MCF 10A (cell line): ENCODE data around the gene ARHGAP27. TPM values are rescaled to one million over a fixed set of nuclear protein-coding genes. Genes with fewer than 3 reads are reported as not detected.
"Not testable (repeated sequence)": the region's sequence is repeated elsewhere in the genome, so short reads cannot be mapped to it uniquely, and the experiment has no call there.

Source experiments
- BruUV-seq: library from RNA; stranded (reverse); fragments of 400-500 nt; replicated peaks from 2 replicates; lab custom pipeline; 2021; lab: Mats Ljungman, UMichigan
- CTCF ChIA-PET: fragments of 300-600 bp; sonication (Branson Sonifier 250); formaldehyde crosslinking; extraction: SDS; loops from one replicate; lab custom pipeline; 2021; ENCODE audit warnings: antibody characterized with exemption, inconsistent platforms; lab: Yijun Ruan, JAX
- POLR2A ChIA-PET: fragments of 300-600, 350-650 bp; sonication (Branson Sonifier 250); formaldehyde crosslinking; extraction: SDS; loops from one replicate; lab custom pipeline; 2020; ENCODE audit warnings: antibody characterized with exemption, inconsistent platforms; lab: Yijun Ruan, JAX
- DNase-seq: peaks from one replicate; pipeline ENCODE4 v3.0.0-alpha.2; 2018; ENCODE audit not compliant: unreplicated experiment
- H3K27ac Mint-ChIP-seq: one replicate; pipeline ENCODE4 v1.8.0; 2022; ENCODE audit warnings: mild to moderate bottlenecking, low read depth, mixed read lengths; ENCODE audit not compliant: unreplicated experiment
- H3K27me3 Mint-ChIP-seq: one replicate; pipeline ENCODE4 v1.8.0; 2022; ENCODE audit warnings: mixed read lengths; ENCODE audit not compliant: insufficient read depth, unreplicated experiment
- H3K36me3 Mint-ChIP-seq: one replicate; pipeline ENCODE4 v1.8.0; 2022; ENCODE audit warnings: mild to moderate bottlenecking, moderate library complexity, mixed read lengths; ENCODE audit not compliant: insufficient read depth, unreplicated experiment
- H3K4me1 Mint-ChIP-seq: one replicate; pipeline ENCODE4 v1.8.0; 2022; ENCODE audit warnings: mixed read lengths; ENCODE audit not compliant: insufficient read depth, unreplicated experiment
- H3K4me3 Mint-ChIP-seq: one replicate; pipeline ENCODE4 v1.8.0; 2022; ENCODE audit warnings: mild to moderate bottlenecking, moderate library complexity, mixed read lengths; ENCODE audit not compliant: unreplicated experiment
- H3K9me3 Mint-ChIP-seq: one replicate; pipeline ENCODE4 v1.8.0; 2022; ENCODE audit warnings: mixed read lengths; ENCODE audit not compliant: unreplicated experiment
- intact Hi-C: fragments of 100-400 bp; cut with micrococcal nuclease; formaldehyde crosslinking; loops from 2 replicates; pipeline ENCODE4 v1.14.1; 2022
- total RNA-seq: library from RNA; stranded (reverse); gene quantifications from 2 replicates; pipeline ENCODE4 v1.2.3, GENCODE V29; 2022

ARHGAP27 gene
- total RNA-seq, 1 experiment from 2014 or later: 30.5 TPM

DNA sequence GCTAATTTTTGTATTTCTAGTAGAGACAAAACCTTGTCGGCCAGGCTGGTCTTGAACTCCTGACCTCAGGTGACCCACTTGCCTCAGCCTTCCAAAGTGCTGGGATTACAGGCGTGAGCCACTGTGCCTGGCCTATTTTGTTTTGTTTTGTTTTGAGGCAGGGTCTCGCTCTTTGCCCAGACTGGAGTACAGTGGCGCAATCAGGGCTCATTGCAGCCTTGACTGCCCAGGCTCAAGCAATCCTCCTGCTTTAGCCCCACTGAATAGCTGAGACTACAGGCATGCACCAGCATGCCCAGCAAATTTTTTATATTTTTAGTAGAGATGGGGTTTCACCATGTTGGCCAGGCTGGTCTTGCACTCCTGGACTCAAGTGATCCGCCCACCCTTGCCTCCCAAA lies 27.8 kb upstream of the ARHGAP27 start:
- POLR2A ChIA-PET, H3K4me3 Mint-ChIP-seq, H3K27me3 Mint-ChIP-seq, H3K27ac Mint-ChIP-seq, BruUV-seq, intact Hi-C loops, CTCF ChIA-PET, H3K9me3 Mint-ChIP-seq: not testable (repeated sequence)
- peak; percentile 61 for DNase-seq
- H3K4me1 Mint-ChIP-seq: peaks cover 21% of the 10 kb centered on the region
- peaks cover 33% of the 10 kb centered on the region for H3K36me3 Mint-ChIP-seq

DNA sequence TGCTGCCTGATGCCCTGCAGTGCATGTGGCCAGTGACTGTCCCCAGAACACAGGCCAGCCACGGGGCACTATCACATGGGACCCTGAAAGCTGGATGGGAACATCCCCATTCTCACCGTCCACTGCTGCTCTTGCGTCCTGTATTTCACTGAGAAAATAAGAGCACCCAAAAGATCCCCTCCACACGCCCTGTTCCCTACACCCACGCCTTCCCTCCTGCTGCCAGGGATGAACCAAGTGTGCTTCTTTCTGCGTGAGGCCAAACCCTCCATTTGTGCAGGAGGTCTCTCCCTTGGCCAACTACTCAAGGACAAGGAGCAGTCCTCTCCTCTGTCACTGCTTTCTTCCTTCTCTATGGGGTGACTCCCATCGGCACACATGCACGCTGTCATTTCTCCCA lies 21.7 kb upstream of the ARHGAP27 start:
- H3K27me3 Mint-ChIP-seq, DNase-seq, H3K4me1 Mint-ChIP-seq, POLR2A ChIA-PET, H3K9me3 Mint-ChIP-seq, H3K27ac Mint-ChIP-seq, BruUV-seq, H3K4me3 Mint-ChIP-seq, intact Hi-C loops: not testable (repeated sequence)
- H3K36me3 Mint-ChIP-seq: peaks cover 39% of the 10 kb centered on the region
- CTCF ChIA-PET: interaction anchor here (0.7 kb wide), 1 partner anchor 26 kb away, joined by 3 read pairs; no protein-coding TSS in a partner anchor

DNA sequence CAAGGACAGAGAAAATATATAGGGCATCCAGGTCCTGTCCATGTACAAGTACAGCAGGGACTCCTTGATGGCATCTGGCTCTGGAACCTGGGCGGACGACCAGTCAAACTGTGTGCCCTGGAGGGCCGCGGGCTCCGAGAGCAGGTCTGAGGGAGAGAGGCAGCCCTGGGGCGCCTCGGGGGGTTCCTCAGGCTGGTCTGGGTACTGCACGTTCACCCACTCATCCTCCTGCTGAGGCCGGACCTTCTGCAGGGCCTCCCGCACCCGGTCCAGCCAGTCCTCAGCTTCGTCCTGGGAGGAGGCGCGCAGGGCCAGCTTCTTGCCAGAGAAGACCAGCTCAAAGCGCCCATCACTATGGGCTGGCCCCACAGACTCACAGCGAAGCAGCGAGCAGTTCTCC lies 21.1 kb upstream of the ARHGAP27 start:
- H3K4me1 Mint-ChIP-seq, intact Hi-C loops: not testable (repeated sequence)

DNA sequence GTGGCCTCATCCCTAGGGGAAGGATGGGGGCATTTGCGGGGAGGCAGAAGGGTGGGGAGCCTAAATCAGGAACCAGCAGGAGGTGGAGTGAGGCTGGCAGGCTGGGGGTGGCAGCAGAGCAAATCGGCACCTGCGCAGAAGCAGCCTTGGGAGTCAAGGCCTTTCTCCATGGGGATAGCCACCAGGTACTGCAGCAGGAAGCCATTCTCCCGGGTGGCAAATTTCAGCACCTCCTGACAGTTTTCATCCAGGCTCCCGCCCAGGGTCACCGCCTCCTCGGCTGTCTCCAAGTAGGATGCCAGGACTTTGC lies 20.5 kb upstream of the ARHGAP27 start:
- intact Hi-C loops, H3K9me3 Mint-ChIP-seq, H3K27ac Mint-ChIP-seq, BruUV-seq, POLR2A ChIA-PET, H3K4me3 Mint-ChIP-seq, CTCF ChIA-PET, DNase-seq, H3K4me1 Mint-ChIP-seq, H3K27me3 Mint-ChIP-seq: not testable (repeated sequence)
- H3K36me3 Mint-ChIP-seq: peaks cover 36% of the 10 kb centered on the region

More for the DNA sequence above, 21.1 kb upstream of the ARHGAP27 start:
- DNase-seq, H3K27me3 Mint-ChIP-seq, POLR2A ChIA-PET, H3K9me3 Mint-ChIP-seq, H3K27ac Mint-ChIP-seq, CTCF ChIA-PET, BruUV-seq, H3K4me3 Mint-ChIP-seq: not testable (repeated sequence)
- peaks cover 36% of the 10 kb centered on the region for H3K36me3 Mint-ChIP-seq

DNA sequence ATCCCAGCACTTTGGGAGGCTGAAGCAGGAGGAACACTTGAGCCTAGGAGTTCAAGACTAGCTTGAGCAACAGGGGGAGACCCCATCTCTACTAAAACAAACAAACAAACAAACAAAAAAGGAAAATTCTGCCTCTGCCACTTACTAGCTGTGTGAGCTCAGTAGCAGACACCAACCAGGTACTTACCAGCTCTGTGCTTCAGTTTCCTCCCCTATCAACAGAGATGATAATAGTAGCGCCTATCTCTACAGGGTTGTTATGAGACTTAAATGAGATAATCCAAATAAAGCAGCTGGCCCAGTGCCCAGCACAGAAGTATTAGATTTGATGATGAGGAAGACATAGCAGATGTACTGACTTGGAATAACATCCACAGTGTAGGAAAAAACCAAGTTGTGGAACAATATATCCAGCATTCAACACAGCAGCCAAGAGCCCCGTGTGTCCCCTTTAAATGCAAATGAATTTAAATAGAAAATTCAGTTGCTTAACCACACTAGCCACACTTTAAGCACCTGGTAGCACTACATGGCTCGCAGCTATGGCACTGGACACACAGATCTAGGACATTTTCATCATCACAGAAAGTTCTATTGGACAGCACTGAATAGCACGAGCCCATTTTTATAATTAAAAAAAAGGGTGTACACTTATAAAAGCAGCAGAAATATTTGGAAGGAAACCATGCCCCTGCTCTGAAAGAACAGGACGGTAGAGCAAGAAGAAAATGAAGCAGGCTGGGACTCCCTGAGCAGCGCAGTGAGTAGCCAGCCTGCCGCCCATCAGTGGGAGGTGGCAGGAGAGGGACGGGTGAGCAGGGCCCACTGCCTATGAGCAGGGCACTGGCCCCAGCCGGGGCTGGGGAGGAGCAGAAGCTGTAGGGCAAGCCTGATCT lies 19.9 kb upstream of the ARHGAP27 start:
- H3K4me3 Mint-ChIP-seq, DNase-seq, CTCF ChIA-PET, BruUV-seq, H3K9me3 Mint-ChIP-seq, intact Hi-C loops, H3K27ac Mint-ChIP-seq, POLR2A ChIA-PET, H3K27me3 Mint-ChIP-seq: not testable (repeated sequence)
- Mint-ChIP-seq H3K4me1 (peaks cover 16% of the 10 kb centered on the region), H3K36me3 (peaks cover 35% of the 10 kb centered on the region)

DNA sequence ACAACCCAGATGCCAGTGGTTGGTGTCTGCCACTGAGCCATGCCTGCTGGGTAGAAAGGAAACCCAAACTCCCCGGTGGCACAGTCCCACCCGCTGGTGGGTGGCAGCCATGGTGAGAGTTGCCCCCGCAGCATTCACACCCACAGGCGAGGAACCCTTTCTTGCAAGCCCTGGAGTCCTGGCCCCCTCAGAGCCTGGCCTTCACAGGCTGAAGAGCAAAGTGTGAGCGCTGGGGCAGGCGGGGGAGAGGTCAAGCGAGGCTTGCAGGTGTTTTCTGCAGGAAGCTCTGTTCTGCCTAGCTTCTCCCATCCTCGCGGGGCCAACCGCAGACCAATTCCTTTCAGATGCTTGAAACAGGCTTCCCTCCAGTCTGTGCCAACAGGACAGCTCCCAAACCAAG lies 19.0 kb upstream of the ARHGAP27 start:
- H3K27ac Mint-ChIP-seq, POLR2A ChIA-PET, H3K4me3 Mint-ChIP-seq, intact Hi-C loops, DNase-seq, H3K27me3 Mint-ChIP-seq, H3K9me3 Mint-ChIP-seq, BruUV-seq, CTCF ChIA-PET: not testable (repeated sequence)
- peaks cover 33% of the 10 kb centered on the region for H3K36me3 Mint-ChIP-seq
- peaks cover 23% of the 10 kb centered on the region for H3K4me1 Mint-ChIP-seq
